ENCODE data around the gene IQCF6.
"Not testable (repeated sequence)": the region's sequence is repeated elsewhere in the genome, so short reads cannot be mapped to it uniquely, and the experiment has no call there.

- not testable (repeated sequence) for TF ChIP-seq CTCF, POLR2A (IDR thresholded peaks at IDR 0.05)
Measured at GRCh38 chr3:51787576-51787975, 8.5 kb upstream of the IQCF6 start.
